GM21528 (cell line): ENCODE results near the gene ATP10D.

Experiments used
- ATAC-seq: cut with Tn5 transposase; IDR thresholded peaks from one replicate; pipeline ENCODE4 v1.9.1; 2021; ENCODE audit warnings: mild to moderate bottlenecking, moderate library complexity; ENCODE audit not compliant: unreplicated experiment, low FRiP score

ATP10D gene

DNA sequence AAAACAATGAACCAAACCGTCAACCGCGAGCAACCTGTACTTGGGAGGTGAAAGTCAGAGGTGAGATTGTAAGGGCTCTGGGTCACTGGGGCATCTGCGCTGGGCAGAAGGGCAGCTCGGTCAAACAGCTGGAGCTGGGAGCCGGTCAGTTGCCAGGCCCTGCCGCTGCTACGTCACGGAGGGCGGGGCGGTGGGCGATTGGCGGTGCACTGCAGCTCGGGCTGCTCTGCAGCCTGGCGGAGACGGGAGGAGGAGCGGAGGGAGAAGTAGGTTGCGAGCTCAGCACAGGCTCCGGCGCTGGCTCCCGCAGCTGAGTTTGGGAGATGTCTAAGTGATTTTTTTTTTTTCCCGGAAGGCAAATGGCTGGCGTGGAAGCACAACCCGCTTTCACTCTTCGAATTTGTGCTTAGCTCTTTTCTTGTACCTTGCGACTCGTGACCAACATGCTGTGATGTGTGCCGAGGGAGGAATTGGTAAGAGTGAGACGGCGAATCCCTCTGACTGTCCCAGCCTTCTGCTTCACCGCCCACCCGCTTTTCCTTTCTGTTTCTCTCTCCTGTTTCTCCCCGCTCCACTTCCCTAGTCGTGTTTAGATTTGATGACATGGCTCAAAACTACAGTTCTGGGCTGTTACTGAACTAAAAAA lies at the start of gene ATP10D:
Gene ATP10D, plus strand, starts transcription at position 229 of the 646 bp plus-strand sequence. CDS start 27,266 bp downstream, outside the sequence.
- peak; percentile 94 for ATAC-seq

DNA sequence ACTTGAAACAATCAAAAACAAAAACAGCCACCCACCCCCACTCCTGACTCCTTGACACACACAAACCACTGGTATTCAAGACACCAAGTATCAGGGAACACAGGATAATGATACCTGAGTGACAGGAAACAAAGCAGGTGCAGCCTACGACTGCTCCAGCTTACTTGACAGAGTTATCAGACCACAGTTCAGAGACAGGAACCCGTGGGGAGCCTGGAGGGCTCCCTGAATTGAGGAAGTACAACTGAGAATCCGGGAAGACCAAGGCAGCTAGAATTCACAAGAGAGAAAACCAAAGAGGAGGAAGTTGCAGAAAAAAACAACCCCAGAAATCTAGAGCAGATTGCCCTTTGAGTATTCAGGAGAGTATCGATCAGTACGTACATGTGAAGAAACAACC lies 42.1 kb upstream of the ATP10D start:
- ATAC-seq = peak; percentile 82

DNA sequence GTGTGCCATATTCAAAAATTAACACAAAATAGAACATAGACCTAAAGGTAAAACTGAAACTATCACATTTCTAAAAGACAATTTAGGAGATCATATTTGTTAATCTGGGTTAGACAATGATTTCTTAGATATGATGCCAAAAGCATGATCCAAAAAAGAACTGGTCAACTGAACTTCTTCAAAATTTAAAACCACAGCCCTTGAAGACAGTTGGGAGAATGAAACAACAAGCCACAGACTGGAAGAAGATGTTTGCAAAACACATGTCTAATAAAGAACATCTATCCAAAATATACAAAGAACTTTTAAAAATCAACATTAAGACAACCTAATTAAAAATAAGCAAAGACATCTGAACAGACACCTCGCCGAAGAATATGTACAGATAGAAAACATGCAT lies 41.0 kb upstream of the ATP10D start:
- no peak for ATAC-seq

DNA sequence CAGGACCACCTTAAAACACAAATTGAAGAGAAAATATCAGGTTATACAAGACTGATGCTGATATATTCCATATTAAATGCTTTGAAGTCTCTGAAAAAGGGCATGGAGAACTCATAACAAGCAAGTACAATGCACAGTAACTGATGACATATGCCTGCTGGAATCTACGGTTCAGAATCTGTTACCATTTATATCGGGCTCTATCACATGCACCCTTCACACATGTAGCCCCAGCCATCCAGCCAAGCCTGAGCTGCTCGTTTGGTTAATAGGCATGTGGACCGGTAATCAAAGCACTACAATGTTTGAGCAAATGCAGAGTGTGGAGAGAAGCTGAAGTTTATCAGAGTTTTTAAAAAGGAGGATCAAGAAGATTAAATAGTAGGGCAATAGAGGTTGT lies 33.4 kb upstream of the ATP10D start:
- no peak for ATAC-seq

DNA sequence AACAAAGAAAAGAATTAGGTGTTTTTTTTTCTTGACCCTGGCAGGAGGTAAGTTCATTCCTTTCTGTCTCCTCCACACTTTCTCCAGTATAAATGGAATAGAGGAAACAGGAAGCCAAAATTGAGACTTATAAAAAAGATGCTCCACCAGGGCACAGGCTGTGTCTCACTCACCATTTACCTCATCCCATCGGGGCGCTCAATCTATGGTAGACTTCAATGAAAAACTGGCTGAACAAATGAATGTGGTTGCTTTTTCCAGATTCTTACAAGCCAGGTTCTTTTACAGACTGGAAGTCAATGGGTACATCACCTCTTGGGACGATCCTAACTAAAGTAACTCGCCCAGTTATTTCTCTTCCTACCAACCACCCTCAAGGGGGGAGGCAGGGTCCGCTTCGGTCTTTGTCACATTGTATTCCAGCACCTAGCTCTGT lies 22.3 kb upstream of the ATP10D start:
- peak; percentile 34 for ATAC-seq

DNA sequence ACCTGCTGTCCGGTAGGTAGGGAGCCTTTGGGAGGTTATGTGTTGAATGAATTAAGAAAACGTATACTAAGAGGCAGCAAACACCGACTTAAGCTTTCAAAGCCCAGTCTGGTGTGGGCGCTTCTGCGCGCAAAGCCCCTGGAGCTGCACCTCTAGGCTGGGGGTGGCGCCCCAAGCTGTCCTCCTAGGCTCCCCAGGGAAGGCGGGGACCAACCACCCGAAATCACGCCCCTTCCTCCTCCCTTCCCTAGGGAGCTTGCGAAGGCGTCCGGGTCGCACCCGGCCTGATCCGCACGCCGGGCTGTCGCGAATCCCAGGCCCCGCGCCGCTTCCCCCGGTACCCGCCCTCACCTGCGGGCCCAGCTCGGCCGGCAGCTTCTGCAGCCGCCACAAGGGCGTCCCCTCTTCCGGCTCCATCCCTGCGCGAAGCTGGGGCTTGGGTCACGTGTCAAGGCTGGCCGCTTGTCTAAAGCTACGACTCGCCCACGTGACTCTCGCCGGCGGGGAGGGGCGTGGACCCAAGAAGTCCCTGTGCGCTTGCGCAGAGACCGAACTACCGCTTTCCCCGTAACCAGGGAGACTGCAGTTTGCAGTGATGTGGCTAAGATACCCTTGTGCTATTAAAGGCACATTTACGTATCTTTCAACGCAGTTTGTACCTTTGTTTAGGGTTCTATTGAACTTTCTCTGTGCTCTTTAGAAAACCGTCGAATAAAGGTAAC lies 21.7 kb upstream of the ATP10D start, which contains the start of gene COMMD8:
Gene COMMD8, minus strand, starts transcription at position 468 of the 722 bp plus-strand sequence. Its CDS starts 51 bp downstream, at position 417.
- ATAC-seq = peak; percentile 95

DNA sequence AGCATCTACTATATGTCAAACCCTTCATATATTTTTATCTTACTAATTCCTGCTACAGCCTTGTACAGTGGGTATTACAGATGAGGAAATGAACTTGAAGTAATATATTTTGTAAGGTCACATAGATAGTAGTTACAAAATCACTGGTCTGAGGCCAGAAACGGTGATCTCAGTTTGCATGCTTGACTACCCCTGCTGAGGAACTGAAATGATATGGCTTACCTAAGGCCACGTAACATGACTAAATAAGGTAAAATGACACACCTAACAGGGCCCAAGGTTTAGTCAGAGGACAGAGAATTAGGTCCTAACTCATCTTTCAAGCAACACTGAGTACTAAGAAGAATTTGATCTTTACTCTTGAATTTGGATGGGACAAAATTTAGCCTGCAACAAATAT lies 20.1 kb upstream of the ATP10D start:
- peak; percentile 32 for ATAC-seq

DNA sequence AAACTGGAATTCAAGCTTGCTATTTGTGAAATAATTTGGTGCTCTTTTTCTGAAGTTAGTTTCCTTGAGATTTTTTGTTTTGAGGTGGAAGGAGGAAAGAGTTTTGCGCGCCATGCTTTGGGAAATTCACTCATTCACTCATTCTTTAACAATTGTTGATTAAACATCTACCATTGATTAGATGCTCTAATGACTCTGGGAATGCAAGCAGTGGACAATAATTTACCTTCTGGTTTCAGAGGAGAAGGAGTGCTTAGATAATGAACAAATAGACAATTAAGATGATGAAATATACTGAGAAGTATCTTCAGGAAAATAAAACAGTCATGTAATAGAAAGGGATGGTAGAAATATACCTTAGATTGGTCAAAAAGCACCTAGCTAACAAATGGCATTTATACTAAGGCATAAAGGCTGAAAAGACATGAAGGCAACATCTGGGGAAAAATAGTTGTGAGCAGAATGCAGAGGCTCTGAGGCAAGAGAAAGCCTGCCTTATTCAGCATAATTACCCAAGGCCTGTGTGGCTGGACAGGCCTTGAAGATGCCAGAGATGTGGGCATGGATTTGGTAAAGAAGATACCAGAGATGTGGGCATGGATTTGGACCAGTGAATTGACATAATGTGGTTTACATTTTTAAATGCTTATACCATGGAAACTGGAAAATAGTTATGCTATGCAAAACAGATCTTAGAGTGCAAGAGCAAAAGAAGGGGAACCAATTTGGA lies 18.9 kb upstream of the ATP10D start:
- no peak for ATAC-seq

DNA sequence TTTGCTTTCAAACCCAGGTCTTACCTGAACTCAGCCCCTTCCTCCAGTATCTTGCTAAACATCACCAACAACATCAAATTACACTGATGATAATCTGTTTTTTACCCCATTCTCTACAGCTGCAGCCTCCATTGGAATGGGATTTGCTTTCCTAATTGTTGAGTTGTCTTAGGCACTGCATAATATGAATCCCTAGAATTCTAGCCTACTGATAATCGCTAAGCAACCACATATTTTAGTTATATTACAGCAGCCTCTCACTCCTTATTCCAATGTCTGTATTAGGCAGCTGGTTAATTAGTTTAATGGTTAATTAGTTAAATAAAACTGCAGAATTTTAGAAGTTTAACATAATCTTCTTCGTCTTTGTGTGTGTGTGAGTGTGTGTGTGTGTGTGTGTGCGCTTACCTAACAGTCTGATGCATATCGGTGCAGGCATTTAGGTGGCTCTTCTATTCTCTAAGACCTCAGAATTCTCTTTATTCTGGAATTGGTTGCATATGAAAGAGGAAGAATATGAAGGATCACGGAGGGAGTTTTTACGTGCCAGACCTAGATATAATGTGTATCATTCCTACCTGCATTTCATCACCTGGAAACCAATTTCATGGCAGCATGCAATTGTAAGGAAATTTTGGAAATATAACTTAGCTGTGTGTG lies 16.2 kb upstream of the ATP10D start:
- ATAC-seq = no peak

DNA sequence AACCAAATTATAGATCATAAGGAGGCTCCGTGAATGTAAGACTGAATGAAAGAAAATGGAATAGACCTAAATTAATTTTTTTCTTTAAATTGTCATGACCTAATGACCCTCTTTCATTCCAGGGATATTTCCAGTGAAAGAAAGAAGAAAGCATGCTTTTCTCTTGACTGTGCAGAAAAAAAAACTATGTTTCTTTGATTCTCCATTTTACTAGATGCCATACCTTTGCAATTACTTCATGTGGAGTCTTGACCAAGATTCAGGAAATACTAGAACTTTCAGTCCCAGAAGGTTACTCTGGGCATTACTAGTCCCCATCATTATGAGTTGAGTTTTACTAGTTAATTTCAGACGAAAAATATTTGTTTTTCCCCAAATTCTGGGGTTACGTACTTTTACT lies 15.1 kb upstream of the ATP10D start:
- no peak for ATAC-seq

DNA sequence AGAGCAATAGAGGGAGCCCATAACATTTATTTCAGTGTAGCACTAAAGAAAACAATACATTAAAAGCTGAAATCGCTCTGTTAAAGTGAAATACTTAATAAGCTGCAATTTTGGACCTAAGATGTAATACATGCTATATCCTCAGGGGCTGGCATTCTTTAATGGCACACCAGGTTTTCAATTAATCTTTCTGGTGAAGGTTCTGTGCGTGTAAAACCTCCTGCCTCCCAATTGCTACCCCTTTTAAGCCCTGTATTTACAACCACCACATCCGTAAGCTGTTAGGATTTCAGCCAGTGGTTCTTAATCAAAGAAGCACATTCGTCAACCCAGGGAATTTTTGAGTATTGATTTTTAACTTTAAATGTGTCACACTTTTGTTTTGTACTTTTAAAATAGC lies 14.0 kb upstream of the ATP10D start:
- no peak for ATAC-seq

DNA sequence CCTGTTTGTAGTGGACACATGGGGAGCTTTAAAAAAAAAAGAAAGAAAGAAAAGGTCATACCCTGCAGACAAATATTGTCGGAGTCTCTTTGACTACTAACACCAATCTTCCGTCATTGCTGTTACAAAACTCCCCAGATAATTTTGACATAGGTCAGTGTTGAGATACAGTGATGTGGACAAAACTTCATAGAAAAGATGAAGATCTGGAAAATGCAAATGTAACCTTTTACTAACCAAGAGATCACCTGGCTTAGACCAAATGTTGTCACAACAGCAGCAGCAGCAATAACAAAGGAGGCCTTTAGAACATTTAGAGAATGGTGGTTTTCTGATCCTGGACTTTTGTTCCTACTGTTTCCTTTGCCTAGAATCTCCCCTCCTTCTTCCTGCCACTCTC lies 13.5 kb upstream of the ATP10D start:
- ATAC-seq = no peak

DNA sequence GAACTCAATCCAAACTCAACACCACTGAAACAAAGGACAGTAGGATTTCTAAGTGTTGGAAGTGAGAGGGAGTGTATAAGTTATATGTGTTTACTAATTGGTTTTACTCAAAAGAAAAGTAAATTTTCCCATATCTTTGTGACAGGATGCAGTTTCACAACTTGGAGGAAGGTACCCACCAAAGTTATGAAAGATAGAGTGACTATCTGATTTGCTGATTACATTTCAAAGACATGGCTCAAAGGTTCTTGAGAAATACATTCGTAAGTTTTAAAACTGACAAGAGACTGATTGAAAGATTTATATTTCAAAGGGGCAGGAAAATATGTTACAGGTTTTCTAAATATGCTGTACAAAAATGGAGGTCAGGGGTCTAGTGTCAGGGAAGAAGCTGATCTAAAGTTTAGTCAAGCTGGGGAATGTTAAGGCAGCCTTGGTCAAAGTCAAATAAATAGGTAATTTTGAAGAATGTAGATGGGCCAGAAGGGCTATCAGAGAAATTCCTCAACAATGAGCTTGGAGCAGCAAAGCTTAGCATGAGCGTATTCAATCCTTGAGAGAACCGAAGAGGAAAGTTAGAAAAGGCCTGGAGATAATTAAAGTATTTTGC lies 11.8 kb upstream of the ATP10D start:
- ATAC-seq = no peak

DNA sequence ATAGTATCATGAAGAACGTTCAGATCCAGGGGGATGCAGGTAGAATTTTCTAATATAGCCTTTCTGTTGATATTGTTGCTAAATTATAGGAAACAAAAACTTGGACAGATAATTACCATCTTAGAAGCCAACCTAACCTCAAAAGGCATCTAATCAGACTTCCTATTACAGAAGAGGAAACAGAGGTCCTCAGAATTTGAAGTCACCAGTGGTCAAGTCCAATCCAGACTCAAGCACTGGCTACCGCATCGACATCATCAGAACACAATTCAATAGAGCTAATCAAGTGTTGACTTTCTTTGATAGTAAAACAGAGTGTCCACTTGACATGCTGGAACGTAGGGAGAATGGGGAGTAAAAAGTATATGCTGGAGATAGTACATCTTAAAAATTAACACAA lies 10.3 kb upstream of the ATP10D start:
- no peak for ATAC-seq

DNA sequence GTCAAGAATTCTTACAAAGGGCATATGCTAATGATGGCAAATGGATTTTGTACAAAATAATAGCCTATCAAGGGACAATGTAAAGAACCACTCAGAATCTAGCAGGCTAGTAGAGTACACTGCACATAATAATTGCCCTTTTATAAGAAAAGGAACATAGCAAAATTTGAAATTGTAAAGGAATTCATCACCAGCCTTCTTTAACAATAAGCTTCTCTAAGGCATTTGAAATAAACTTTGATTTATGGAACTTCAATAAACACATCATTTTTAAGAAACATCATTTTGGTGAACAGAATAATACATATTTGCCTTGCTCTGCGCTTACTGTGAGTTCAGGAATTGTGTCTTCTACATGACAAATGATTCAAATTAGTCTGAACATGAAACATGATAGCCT lies 9.7 kb upstream of the ATP10D start:
- ATAC-seq = no peak

DNA sequence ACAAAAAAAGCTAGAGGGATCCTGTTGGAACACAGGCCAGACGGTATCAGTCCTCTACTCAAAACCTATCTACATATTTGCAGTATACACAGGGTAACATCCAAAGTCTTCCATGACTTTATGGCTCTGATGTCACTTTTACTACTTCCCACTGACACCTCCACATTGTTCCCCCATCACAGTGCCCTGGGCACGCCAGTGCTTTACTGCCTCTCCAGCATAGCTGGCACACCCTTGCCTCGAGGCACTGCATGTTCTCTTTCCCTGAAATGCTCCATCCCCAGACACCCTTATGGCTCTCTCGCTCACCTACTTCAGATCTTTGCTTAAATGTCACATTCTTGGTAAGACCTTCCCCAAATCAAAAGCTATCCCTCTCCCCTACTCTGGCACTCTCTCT lies 6.3 kb upstream of the ATP10D start:
- ATAC-seq = no peak

DNA sequence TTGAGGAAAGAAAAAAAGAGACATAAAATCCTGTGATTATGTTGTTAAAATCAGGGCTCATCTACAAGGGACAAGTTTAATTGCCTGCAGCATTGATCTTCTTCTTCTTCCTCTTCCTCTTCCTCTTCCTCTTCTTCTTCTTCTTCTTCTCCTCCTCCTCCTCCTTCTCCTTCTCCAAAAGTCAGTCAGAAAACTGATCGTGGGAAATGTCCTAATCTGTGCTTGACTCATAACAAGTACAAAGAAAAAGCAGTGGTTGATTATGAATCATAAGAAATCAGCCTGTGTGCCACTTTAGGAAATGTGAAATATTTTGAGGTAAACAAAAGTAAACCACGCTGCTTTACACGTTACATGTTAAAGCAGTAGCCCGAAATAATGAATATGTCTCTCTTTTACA lies 2.7 kb upstream of the ATP10D start:
- no peak for ATAC-seq

DNA sequence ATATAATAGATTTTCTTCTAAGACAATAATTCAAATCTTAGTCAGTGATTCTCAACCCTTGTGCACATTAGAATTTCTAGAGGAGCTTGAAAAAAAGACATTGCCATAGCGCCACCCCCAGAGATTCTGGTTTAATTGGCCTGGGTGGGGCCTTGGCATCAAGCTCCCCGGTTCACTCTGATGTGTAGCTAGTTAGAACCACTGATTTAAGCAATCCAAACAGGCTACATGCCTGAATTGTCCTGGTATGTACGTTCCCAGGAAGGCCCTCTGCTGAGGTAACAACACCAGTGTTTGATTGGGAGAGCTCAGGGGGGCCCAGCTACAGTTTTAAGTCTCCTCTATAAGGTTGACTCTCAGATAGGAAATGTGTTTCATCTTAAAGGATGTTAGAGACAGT lies 1.3 kb upstream of the ATP10D start:
- ATAC-seq = peak; percentile 0

DNA sequence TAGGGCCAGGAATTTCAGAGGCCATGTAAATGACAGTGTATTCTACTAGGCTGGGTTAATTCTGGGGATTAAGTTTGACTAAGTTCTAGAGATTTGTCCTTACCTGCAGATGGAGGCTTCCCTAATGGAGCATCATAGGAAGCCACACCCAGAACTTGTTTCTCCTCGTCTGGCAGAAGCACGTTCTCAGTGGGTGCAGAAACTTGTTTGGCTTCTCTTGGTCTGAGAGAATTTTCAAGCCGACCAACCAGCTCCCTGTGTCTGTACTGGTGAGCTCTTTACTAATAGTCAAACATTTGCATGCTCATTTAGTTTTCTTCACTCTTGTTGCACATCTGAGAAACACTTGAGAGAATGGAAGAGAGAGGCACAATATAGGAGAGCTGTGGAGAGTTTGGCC lies 907 bp upstream of the ATP10D start:
- peak; percentile 27 for ATAC-seq

DNA sequence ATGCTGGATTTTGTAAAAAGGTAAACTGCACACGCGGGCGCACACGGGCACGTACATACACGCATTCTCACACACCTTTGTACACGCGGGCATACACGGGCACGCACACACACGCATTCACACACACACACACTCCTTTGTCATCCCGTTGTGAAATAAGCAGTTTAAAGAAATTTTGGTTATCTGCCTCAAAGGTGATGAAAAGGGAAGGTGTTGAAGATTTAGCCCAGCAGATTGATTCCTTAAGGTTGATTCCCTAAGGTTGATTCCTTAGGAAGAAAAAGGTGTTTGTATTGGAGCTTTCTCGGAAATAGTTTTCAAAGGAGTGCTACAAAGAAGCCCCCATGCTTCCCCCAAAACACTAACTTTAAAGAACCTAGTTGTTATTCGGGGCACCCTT lies 693 bp downstream of the ATP10D start:
- ATAC-seq = no peak
